Measurements from ENCODE around the gene CACNA1S.

The CACNA1S gene

DNA sequence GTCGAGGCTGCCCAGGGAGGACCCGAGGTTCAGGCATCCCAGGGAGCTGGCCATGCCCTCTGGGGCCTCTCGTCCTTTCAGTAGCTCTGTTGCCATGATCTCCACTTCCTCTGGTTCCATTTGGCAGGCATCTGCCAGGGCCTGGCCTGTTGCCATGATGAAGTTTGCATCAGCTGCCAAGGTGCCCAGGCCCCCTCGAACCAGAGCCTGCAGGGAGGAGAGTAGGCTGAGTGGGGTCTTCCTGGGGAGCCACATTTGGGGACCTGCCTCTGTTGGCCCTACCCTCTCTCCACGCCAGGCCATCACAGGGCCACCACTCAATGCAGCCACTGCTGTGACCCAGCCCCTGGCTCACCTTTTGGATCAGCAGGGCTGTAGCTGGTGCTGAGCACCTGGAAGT lies 72.3 kb downstream of the CACNA1S start:
- no peak overlapping the region for H3K4me3 ChIP-seq (ENCODE audit: low read length)
- DNase-seq (ENCODE audit: low read depth), result no peak
- TF ChIP-seq, protein P1, sequence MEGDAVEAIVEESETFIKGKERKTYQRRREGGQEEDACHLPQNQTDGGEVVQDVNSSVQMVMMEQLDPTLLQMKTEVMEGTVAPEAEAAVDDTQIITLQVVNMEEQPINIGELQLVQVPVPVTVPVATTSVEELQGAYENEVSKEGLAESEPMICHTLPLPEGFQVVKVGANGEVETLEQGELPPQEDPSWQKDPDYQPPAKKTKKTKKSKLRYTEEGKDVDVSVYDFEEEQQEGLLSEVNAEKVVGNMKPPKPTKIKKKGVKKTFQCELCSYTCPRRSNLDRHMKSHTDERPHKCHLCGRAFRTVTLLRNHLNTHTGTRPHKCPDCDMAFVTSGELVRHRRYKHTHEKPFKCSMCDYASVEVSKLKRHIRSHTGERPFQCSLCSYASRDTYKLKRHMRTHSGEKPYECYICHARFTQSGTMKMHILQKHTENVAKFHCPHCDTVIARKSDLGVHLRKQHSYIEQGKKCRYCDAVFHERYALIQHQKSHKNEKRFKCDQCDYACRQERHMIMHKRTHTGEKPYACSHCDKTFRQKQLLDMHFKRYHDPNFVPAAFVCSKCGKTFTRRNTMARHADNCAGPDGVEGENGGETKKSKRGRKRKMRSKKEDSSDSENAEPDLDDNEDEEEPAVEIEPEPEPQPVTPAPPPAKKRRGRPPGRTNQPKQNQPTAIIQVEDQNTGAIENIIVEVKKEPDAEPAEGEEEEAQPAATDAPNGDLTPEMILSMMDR (conservative IDR thresholded peaks at IDR 0.05; ENCODE audit: low read depth, low read length), result no peak

DNA sequence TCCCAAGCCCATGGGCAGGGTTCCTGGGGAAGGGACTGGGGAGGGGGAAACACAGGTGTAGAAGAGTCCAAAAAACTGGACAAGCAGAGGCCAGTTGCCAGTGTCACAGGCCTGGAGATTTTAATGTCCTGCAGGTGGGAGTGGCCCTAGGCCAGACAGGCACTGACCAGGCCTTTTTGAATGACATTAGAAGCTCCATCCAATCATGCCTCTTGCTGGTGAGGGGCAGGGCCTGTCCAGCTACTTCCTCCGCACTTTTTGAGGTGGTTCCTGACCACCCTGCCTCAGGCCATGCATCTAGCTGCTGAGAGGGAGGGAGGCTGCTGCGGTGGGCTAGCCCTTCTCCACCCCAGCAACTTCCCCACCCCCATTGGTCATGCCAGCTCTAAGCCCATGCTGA lies 72.8 kb downstream of the CACNA1S start:
- no peak for DNase-seq (ENCODE audit: low read depth)
- TF ChIP-seq, protein P1 (conservative IDR thresholded peaks at IDR 0.05; ENCODE audit: low read depth, low read length), result no peak

DNA sequence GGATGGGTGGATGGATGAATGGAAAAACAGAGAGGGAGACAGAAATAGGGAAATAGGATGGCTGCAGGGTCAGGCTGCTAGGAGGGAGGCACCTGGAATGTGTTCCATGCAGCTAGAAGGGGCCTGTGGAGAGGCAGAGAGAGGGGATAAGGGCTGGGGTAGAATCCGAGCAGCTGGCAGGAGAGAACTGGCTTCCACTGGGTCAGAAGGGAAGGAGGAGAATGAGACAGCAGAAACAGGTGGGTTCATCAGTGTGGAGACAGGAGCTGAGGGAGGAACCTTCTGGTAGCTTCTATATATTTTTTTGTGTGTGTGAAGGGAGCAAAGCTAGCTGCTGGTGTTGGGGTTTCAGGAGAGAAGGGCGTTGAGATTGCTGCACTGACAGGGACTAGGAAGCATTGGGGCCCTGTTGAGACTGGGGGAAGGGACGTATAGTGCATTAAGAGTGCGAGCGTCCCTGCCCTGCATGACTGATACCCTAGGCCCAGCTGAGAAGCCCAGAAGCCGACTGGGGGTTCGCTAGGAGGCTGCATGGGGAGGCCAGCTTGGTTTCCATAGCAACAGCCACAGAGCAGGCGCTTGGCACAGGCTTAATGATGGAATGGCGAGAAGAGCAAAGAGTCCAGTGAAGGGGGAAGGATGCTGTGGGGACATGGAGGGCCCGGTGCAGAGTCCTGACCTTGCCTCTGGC lies 73.9 kb downstream of the CACNA1S start:
- no peak for DNase-seq (ENCODE audit: low read depth)
- TF ChIP-seq, protein P1 (conservative IDR thresholded peaks at IDR 0.05; ENCODE audit: low read depth, low read length), result no peak
- no peak overlapping the region for H3K4me3 ChIP-seq (ENCODE audit: low read length)

More for the DNA sequence above, 72.8 kb downstream of the CACNA1S start:
- no peak overlapping the region for H3K4me3 ChIP-seq (ENCODE audit: low read length)

DNA sequence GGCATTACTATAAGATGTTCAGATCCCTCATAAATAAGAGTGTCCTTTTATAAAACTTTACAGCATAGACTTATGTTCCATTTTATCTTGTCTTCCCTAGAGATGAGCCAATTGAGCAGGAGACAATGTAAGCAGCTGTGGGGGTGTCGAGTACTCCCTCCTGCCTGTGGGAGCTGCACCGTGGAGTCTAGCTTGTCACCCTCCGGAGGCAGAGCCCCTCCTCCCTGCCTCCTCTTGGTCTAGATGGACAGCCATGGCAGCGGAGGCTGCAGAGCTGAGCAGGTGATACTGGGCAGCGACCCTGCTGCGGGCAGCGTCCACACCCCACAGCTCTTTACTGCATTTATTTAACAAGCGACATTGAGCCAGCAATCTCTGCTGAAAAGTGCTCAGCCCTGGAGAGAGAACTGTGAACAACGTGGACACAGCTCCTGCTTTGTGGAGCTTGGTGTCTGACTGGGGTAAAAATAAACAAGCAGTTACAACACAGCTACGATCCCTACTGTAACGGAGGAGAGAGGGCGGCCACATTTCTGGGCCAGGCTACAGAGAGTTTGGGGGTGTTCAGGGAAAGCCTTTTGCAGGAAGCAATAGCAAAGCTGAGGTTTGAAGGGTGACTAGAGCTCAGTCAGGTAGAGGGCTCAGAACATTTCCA lies 75.9 kb downstream of the CACNA1S start:
- TF ChIP-seq, protein P1 (conservative IDR thresholded peaks at IDR 0.05; ENCODE audit: low read depth, low read length), result no peak
- H3K4me3 ChIP-seq (ENCODE audit: low read length), result no peak overlapping the region
- DNase-seq (ENCODE audit: low read depth), result no peak

DNA sequence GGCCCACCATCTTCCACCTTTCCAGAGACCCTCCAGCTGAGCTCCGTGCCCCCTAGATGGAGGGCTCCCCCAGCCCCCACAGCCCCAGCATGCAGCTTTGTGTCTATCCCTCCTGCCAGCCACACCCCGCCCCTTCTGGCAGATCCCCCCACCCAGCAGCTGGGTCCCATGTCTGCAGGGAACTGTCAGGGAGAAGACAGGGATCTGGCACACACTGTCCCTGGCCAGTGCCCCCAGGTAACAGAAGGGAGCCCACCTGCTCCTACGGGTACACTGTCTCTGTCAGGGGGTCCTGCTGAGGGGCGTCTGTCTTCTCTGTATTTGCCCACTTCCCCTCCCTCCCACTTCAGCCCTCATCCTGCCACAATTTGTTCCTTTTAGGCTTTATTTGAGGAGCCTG lies 77.6 kb downstream of the CACNA1S start:
- TF ChIP-seq, protein P1 (conservative IDR thresholded peaks at IDR 0.05; ENCODE audit: low read depth, low read length), result no peak
- no peak overlapping the region for H3K4me3 ChIP-seq (ENCODE audit: low read length)
- no peak for DNase-seq (ENCODE audit: low read depth)

DNA sequence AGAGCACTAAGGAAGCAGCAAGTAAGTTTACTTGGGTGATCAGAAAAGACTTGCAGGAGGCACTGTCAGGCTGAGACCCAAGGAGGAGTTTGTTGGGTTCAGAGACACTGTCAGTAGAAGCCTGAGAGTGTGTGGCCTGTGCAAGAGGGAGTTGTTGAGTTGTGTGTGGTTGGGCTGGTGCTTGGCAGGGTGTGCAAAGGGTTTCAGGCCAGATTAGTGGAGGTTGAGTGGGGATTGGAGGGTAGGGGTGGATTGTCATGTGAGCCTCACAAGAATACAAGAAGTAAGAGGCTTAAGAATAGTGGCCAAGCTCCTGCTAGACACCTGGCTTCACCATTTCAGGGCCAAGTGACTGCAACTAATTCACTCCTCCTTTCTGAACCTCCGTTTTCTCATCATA lies 79.8 kb downstream of the CACNA1S start:
- DNase-seq (ENCODE audit: low read depth), result no peak
- TF ChIP-seq, protein P1 (conservative IDR thresholded peaks at IDR 0.05; ENCODE audit: low read depth, low read length), result no peak
- H3K4me3 ChIP-seq (ENCODE audit: low read length), result no peak overlapping the region

DNA sequence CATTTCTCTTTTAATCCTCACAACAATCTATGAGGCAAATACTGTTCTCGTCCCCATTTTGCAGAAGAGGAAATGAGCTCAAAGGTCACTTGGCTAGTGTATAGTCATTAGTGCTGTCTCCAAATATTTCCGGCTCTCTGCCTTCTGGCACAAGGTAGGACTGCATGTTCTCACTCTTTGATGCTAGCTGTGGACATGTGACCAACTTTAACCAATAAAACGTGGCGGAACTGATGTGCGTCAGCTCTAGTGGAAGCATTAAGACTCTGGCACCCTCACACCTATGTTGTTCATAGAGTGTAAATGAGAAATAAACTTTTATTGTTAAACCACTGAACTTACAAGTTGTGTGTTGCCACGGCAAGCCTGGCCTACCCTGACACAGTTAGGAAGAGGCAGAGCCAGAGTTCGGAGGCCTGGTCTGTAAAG lies 83.8 kb downstream of the CACNA1S start:
- TF ChIP-seq, protein P1 (conservative IDR thresholded peaks at IDR 0.05; ENCODE audit: low read depth, low read length), result no peak
- peak; percentile 68 for DNase-seq (ENCODE audit: low read depth)
- H3K4me3 ChIP-seq (ENCODE audit: low read length), result no peak overlapping the region
